ENCODE results near the gene ATAD5.

ATAD5 gene

GRCh38 chr17:30829022-30829421 is 2.7 kb upstream of the ATAD5 start:
- no peak for TF ChIP-seq TAF1 (IDR thresholded peaks at IDR 0.05; ENCODE audit: borderline replicate concordance, insufficient read depth, low read length)
- TF ChIP-seq FOXP2 (optimal IDR thresholded peaks at IDR 0.05; ENCODE audit: borderline replicate concordance, extremely low read depth, extremely low read length, insufficient read depth) = no peak
- no peak for TF ChIP-seq POLR2AphosphoS5 (IDR thresholded peaks at IDR 0.05; ENCODE audit: low read depth, low read length)
- TF ChIP-seq SIN3A (IDR thresholded peaks at IDR 0.05; ENCODE audit: borderline replicate concordance, insufficient read depth, low read length) = no peak
- no peak for TF ChIP-seq REST (IDR thresholded peaks at IDR 0.05; ENCODE audit: insufficient read depth in 1 of 2, low read depth in 2 of 2, low read length in 2 of 2)

- TF ChIP-seq REST (IDR thresholded peaks at IDR 0.05; ENCODE audit: insufficient read depth in 1 of 2, low read depth in 2 of 2, low read length in 2 of 2) (no peak), TAF1 (IDR thresholded peaks at IDR 0.05; ENCODE audit: borderline replicate concordance, insufficient read depth, low read length) (no peak), FOXP2 (optimal IDR thresholded peaks at IDR 0.05; ENCODE audit: borderline replicate concordance, extremely low read depth, extremely low read length, insufficient read depth) (no peak), POLR2AphosphoS5 (IDR thresholded peaks at IDR 0.05; ENCODE audit: low read depth, low read length) (no peak), SIN3A (IDR thresholded peaks at IDR 0.05; ENCODE audit: borderline replicate concordance, insufficient read depth, low read length) (no peak)
Measured at GRCh38 chr17:30831257-30831656, 509 bp upstream of the ATAD5 start.

- TF ChIP-seq REST (IDR thresholded peaks at IDR 0.05; ENCODE audit: insufficient read depth in 1 of 2, low read depth in 2 of 2, low read length in 2 of 2) = no peak
- TF ChIP-seq TAF1 (IDR thresholded peaks at IDR 0.05; ENCODE audit: borderline replicate concordance, insufficient read depth, low read length) = no peak
Measured at GRCh38 chr17:30832438-30833124, 815 bp downstream of the ATAD5 start.

- TF ChIP-seq TAF1 (IDR thresholded peaks at IDR 0.05; ENCODE audit: borderline replicate concordance, insufficient read depth, low read length) (no peak), FOXP2 (optimal IDR thresholded peaks at IDR 0.05; ENCODE audit: borderline replicate concordance, extremely low read depth, extremely low read length, insufficient read depth) (no peak)
Measured at GRCh38 chr17:30838202-30838807, 6.5 kb downstream of the ATAD5 start.

- TF ChIP-seq FOXP2 (optimal IDR thresholded peaks at IDR 0.05; ENCODE audit: borderline replicate concordance, extremely low read depth, extremely low read length, insufficient read depth) = no peak
- TF ChIP-seq TAF1 (IDR thresholded peaks at IDR 0.05; ENCODE audit: borderline replicate concordance, insufficient read depth, low read length) = no peak
- TF ChIP-seq SIN3A (IDR thresholded peaks at IDR 0.05; ENCODE audit: borderline replicate concordance, insufficient read depth, low read length) = no peak
- no peak for TF ChIP-seq REST (IDR thresholded peaks at IDR 0.05; ENCODE audit: insufficient read depth in 1 of 2, low read depth in 2 of 2, low read length in 2 of 2)
- no peak for TF ChIP-seq POLR2AphosphoS5 (IDR thresholded peaks at IDR 0.05; ENCODE audit: low read depth, low read length)
Measured at GRCh38 chr17:30840771-30841170, 9.0 kb downstream of the ATAD5 start.

Data from PFSK-1 (cell line).